Upper lobe of left lung (tissue), 4 donors: Measurements from ENCODE around the gene ARG2.

Experiments used
- CTCF ChIP-seq, 6 experiments: fragments of 450-650 bp in 4 of 6; fragments of 200-600 bp in 2 of 6; sonication (generic) in 2 of 6; IDR thresholded peaks; one replicate each; pipeline ENCODE4 v1.5.1; 2016 to 2019; ENCODE audit warnings: antibody characterized with exemption in 6 of 6
- EP300 ChIP-seq, 4 donors: sonication (generic); formaldehyde crosslinking; IDR thresholded peaks; one replicate each; pipeline ENCODE4 v1.5.1; 2017; ENCODE audit warnings: antibody characterized with exemption in 4 of 4, control low read depth in 2 of 4
- POLR2A ChIP-seq, 4 donors: fragments of 450-650 bp; IDR thresholded peaks; one replicate each; pipeline ENCODE4 v1.5.1; 2016 to 2017; ENCODE audit warnings: antibody characterized with exemption in 4 of 4, mild to moderate bottlenecking in 2 of 4
- POLR2AphosphoS5 ChIP-seq, 2 donors: sonication (generic); formaldehyde crosslinking; IDR thresholded peaks; one replicate each; pipeline ENCODE4 v1.5.1; 2017; ENCODE audit warnings: antibody characterized with exemption in 2 of 2

GRCh38 chr14:67571275-67571990 is 48.3 kb upstream of the ARG2 start:
- TF ChIP-seq CTCF (IDR thresholded peaks at IDR 0.05) (peak; percentile 75 to 87 (median 86)), POLR2A (IDR thresholded peaks at IDR 0.05) (no peak), POLR2AphosphoS5 (IDR thresholded peaks at IDR 0.05) (no peak), EP300 (IDR thresholded peaks at IDR 0.05) (no peak)
